ENCODE results near the gene KCTD1.

DNA sequence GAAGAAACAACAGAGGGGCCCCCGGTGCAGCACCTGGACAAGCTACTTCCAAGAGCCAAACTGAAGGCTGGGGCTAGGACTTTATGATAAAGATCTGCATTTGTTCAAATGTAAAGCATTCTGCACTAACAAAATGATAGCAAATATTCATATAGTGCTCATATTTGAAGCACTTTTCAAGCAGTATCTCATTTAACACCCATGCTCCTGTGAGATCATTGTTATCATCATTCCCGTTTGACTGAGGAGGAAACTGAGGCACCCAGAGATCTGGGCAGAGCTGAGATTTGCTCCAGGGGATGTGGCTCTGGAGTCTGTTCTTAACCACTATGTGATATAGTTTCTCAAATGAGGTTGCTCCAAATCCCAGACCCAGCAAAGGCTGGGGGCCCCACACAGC is 9.8 kb downstream of the KCTD1 start:
- TF ChIP-seq, protein P1, sequence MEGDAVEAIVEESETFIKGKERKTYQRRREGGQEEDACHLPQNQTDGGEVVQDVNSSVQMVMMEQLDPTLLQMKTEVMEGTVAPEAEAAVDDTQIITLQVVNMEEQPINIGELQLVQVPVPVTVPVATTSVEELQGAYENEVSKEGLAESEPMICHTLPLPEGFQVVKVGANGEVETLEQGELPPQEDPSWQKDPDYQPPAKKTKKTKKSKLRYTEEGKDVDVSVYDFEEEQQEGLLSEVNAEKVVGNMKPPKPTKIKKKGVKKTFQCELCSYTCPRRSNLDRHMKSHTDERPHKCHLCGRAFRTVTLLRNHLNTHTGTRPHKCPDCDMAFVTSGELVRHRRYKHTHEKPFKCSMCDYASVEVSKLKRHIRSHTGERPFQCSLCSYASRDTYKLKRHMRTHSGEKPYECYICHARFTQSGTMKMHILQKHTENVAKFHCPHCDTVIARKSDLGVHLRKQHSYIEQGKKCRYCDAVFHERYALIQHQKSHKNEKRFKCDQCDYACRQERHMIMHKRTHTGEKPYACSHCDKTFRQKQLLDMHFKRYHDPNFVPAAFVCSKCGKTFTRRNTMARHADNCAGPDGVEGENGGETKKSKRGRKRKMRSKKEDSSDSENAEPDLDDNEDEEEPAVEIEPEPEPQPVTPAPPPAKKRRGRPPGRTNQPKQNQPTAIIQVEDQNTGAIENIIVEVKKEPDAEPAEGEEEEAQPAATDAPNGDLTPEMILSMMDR (IDR thresholded peaks at IDR 0.05), result no peak
- TF ChIP-seq POLR2A (IDR thresholded peaks at IDR 0.05), result no peak
